OCI-LY1 (cell line): ENCODE measurements around the gene ZNF710.

ENCODE experiments used
- H2AFZ ChIP-seq: fragments of 200-600 bp; sonication (generic), shearing (Covaris generic); 2 replicates; pipeline ENCODE4 v1.6.0; 2014; ENCODE audit warnings: antibody characterized with exemption, mild to moderate bottlenecking, low read length
- H3F3A ChIP-seq: fragments of 200-600 bp; sonication (generic), shearing (Covaris generic); 2 replicates; pipeline ENCODE4 v1.6.0; 2014; ENCODE audit warnings: mild to moderate bottlenecking, antibody characterized with exemption, low read length, moderate library complexity; ENCODE audit not compliant: insufficient read depth
- H3K27ac ChIP-seq: fragments of 200-600 bp; sonication (generic); 2 replicates; pipeline ENCODE4 v1.5.1; 2014; ENCODE audit warnings: low read length, mixed run types, mild to moderate bottlenecking, low read depth; ENCODE audit not compliant: poor library complexity, severe bottlenecking
- H3K27me3 ChIP-seq: fragments of 200-600 bp; sonication (generic); 2 replicates; pipeline ENCODE4 v1.6.0; 2014; ENCODE audit warnings: antibody characterized with exemption, mild to moderate bottlenecking, low read length, moderate library complexity; ENCODE audit not compliant: insufficient read depth
- H3K36me3 ChIP-seq: fragments of 200-600 bp; sonication (generic); 2 replicates; pipeline ENCODE4 v1.6.1; 2014; ENCODE audit warnings: mild to moderate bottlenecking, antibody characterized with exemption, low read length, moderate library complexity, mixed read lengths; ENCODE audit not compliant: insufficient read depth
- H3K4me1 ChIP-seq: fragments of 200-600 bp; sonication (generic); 2 replicates; pipeline ENCODE4 v1.5.1; 2014; ENCODE audit warnings: mild to moderate bottlenecking, low read length, moderate library complexity; ENCODE audit not compliant: insufficient read depth, severe bottlenecking
- H3K4me2 ChIP-seq: fragments of 200-600 bp; sonication (generic), shearing (Covaris generic); 2 replicates; pipeline ENCODE4 v1.6.1; 2014; ENCODE audit warnings: low read length
- H3K4me3 ChIP-seq: fragments of 200-600 bp; sonication (generic); 2 replicates; pipeline ENCODE4 v1.5.1; 2014; ENCODE audit warnings: low read length, low read depth, mild to moderate bottlenecking, mixed read lengths; ENCODE audit not compliant: poor library complexity, severe bottlenecking
- H3K79me2 ChIP-seq: fragments of 200-600 bp; shearing (Covaris generic); 2 replicates; pipeline ENCODE4 v1.6.1; 2016; ENCODE audit warnings: mixed run types, low read length, mixed read lengths; ENCODE audit not compliant: insufficient read depth
- H3K9ac ChIP-seq: fragments of 200-600 bp; sonication (generic), shearing (Covaris generic); 2 replicates; pipeline ENCODE4 v1.6.1; 2014; ENCODE audit warnings: mild to moderate bottlenecking, low read length, mixed read lengths
- H3K9me2 ChIP-seq: fragments of 200-600 bp; sonication (generic), shearing (Covaris generic); 2 replicates; pipeline ENCODE4 v1.6.1; 2014; ENCODE audit warnings: low read depth, mild to moderate bottlenecking, low read length, mixed read lengths
- H3K9me3 ChIP-seq: fragments of 200-600 bp; shearing (Covaris generic); 2 replicates; pipeline ENCODE4 v1.6.1; 2014; ENCODE audit warnings: low read length, mixed read lengths
- H4K20me1 ChIP-seq: fragments of 200-600 bp; sonication (generic), shearing (Covaris generic); 2 replicates; pipeline ENCODE4 v1.6.0; 2016; ENCODE audit warnings: mild to moderate bottlenecking, low read length; ENCODE audit not compliant: insufficient read depth
- EZH2 ChIP-seq: fragments of 200-600 bp; sonication (generic), shearing (Covaris generic); IDR thresholded peaks from 2 replicates; pipeline ENCODE4 v1.8.0; 2017; ENCODE audit warnings: borderline replicate concordance, mixed run types, mild to moderate bottlenecking, antibody characterized with exemption, low read length, moderate library complexity, mixed read lengths
- TF ChIP-seq, protein P1 (sequence below): fragments of 200-600 bp; sonication (generic), shearing (Covaris generic); IDR thresholded peaks from 2 replicates; pipeline ENCODE4 v1.5.1; 2017; ENCODE audit warnings: mild to moderate bottlenecking, antibody characterized with exemption, low read length, moderate library complexity, mixed read lengths

ZNF710 gene

DNA sequence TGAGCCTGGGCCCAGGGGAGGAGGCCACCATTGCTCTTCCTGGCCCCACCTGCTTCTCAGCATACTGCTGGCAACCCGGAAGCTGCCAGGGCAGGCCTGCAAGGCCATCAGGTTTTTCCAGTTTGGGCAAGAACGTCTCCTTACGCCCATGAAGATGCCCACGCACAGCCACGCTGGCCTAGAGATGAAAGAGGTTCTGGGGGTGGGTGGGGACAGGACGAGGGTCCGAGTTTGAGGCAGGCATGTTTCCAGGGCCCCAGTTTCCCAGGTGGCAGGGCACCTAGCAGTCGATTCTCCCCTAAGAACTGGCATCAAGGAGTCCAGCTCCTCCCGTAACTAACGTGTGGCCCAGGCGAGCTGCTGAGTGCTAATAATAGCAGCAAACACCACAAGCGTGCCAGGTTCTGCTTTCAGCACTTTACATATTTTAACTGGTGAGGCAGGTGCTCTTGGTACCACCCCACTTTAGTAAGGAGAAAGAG is 45.8 kb downstream of the ZNF710 start:
- H3K27ac ChIP-seq: peak overlapping the region; percentile 98
- no peak for TF ChIP-seq EZH2
- TF ChIP-seq, protein P1, sequence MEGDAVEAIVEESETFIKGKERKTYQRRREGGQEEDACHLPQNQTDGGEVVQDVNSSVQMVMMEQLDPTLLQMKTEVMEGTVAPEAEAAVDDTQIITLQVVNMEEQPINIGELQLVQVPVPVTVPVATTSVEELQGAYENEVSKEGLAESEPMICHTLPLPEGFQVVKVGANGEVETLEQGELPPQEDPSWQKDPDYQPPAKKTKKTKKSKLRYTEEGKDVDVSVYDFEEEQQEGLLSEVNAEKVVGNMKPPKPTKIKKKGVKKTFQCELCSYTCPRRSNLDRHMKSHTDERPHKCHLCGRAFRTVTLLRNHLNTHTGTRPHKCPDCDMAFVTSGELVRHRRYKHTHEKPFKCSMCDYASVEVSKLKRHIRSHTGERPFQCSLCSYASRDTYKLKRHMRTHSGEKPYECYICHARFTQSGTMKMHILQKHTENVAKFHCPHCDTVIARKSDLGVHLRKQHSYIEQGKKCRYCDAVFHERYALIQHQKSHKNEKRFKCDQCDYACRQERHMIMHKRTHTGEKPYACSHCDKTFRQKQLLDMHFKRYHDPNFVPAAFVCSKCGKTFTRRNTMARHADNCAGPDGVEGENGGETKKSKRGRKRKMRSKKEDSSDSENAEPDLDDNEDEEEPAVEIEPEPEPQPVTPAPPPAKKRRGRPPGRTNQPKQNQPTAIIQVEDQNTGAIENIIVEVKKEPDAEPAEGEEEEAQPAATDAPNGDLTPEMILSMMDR: no peak
- H3K9ac ChIP-seq: peak overlapping the region; percentile 66
- H3K9me3 ChIP-seq: no peaks in the 10 kb centered on the region
- no peaks in the 10 kb centered on the region for H3K36me3 ChIP-seq
- no peaks in the 10 kb centered on the region for H3K27me3 ChIP-seq
- peaks cover 53% of the 10 kb centered on the region for H3K4me1 ChIP-seq
- H3K4me3 ChIP-seq: peak overlapping the region; percentile 14
- H3K79me2 ChIP-seq: no peaks in the 10 kb centered on the region
- H3K9me2 ChIP-seq: no peaks in the 10 kb centered on the region
- no peaks in the 10 kb centered on the region for H3F3A ChIP-seq
- H2AFZ ChIP-seq: no peak overlapping the region
- H4K20me1 ChIP-seq: no peaks in the 10 kb centered on the region
- H3K4me2 ChIP-seq: peak overlapping the region; percentile 60

DNA sequence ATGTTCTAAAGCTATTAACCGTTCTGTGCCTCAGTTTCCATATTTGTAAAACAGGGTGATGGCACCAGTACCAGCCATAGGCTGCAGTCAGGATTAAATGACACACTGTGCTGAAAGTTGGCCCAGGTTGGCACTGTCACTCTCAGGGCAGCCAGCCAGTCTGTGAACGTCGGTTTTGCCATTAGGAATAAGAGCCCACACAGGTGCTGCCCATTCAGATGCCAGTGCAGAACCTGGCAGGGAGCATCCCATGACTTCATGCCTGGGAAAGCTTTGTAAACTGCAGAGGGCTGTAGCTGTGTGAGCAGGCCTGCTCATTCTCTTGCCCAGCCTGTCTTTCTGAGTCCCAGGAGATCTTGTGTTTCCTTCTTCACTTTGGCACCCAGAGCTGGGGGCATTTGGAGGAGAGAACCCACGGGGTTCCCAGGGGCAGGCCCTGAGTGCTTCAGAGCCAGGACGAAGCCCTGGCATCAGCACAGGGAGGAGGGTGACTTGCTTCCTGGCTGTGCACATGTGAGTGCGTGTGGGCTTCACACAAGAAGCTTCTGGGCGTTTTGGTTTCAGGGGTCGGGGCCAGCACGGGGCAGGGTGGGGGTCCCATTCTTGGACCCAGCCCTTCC is 46.9 kb downstream of the ZNF710 start:
- no peaks in the 10 kb centered on the region for H3F3A ChIP-seq
- peak overlapping the region; percentile 60; the same call in 1 of the 2 replicates for H3K4me2 ChIP-seq
- no peaks in the 10 kb centered on the region for H3K27me3 ChIP-seq
- no peak overlapping the region for H2AFZ ChIP-seq
- H3K4me1 ChIP-seq: peaks cover 53% of the 10 kb centered on the region
- TF ChIP-seq EZH2: no peak
- H3K27ac ChIP-seq: peak overlapping the region; percentile 98
- H4K20me1 ChIP-seq: no peaks in the 10 kb centered on the region
- peak overlapping the region; percentile 66; the same call in 1 of the 2 replicates for H3K9ac ChIP-seq
- no peaks in the 10 kb centered on the region for H3K9me2 ChIP-seq
- H3K36me3 ChIP-seq: no peaks in the 10 kb centered on the region
- H3K79me2 ChIP-seq: no peaks in the 10 kb centered on the region
- H3K4me3 ChIP-seq: no peak overlapping the region
- no peaks in the 10 kb centered on the region for H3K9me3 ChIP-seq

DNA sequence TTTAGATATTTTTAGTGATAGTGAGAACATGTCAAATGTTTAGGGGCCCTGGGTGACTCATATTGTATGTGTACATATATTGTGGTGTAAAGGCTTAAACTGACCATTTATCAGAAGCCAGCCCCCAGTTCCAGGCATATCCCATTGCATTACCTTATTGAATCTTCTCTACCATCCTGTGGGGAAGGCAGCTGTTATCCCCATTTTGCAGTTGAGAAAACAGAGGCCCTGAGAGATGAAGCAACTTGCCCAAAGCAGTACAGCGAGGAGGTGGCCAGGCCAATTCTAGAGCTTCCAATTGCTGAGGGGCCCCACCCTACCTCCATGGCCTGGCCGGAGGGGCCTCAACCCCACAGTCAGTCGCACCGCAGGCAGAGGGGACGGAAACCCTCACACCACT is 47.9 kb downstream of the ZNF710 start:
- peaks cover 49% of the 10 kb centered on the region for H3K4me1 ChIP-seq
- no peaks in the 10 kb centered on the region for H3F3A ChIP-seq
- H3K9me2 ChIP-seq: no peaks in the 10 kb centered on the region
- H3K79me2 ChIP-seq: no peaks in the 10 kb centered on the region
- H3K4me2 ChIP-seq: no peak overlapping the region
- H3K9ac ChIP-seq: no peak overlapping the region
- no peaks in the 10 kb centered on the region for H4K20me1 ChIP-seq
- no peak overlapping the region for H2AFZ ChIP-seq
- H3K4me3 ChIP-seq: no peak overlapping the region
- no peaks in the 10 kb centered on the region for H3K9me3 ChIP-seq
- no peaks in the 10 kb centered on the region for H3K27me3 ChIP-seq
- TF ChIP-seq, protein P1: no peak
- no peak for TF ChIP-seq EZH2
- peak overlapping the region; percentile 98 for H3K27ac ChIP-seq
- no peaks in the 10 kb centered on the region for H3K36me3 ChIP-seq
